ENCODE results near the gene VSIG8.

VSIG8 gene

DNA sequence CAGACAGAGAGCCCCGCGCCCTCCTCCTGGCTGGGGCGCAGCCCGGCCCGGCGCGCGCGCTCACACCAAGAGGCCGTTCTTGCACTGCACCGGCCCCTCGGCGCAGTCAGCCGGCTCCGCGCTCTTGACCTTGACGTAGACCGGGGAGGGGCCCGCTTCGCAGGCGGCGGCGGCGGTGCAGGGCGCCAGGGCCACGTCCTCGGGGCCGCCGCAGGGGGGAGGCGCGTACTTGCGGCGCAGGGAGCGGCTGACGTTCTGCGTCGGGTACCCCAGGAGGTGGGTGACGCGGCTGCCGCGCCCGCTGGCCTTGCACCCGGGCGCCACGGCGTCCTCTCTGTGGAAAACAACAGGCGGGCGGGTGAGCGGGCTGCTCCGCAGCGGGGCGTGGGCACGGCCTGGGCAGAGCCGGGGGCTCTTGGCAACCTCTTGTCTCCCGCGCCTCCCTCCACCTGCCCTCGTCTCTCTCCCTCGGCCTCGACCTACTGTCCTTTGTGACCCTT, 7.7 kb downstream of the VSIG8 start:
- peak; percentile 88 for DNase-seq

DNA sequence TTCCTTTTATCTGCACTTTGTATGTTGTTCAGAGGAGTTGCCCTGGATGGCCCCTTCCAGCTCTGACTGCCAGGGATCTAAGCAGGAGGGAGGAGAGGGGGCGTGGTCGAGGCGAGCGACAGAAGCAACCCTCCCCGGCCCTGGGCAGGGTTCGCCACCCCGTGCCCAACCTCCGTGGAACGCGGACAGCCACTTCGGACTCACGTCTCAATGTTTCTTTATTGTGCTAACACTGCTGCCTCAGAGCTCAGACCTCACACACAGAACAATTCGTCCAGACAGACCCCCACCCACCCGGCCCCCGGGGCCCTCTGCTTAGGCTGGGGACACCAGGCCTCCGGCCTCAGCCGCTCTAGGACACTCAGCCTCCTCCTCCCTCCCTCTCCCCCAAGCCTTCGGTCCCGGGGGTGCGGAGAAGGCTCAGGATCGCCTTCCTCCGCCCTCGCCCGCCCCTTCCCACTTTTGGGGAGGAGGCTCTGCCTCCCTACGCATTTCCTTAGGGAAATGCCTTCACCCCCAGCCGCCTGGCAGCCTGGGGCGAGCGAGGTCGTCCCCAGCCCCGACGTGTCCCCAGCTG, 8.3 kb downstream of the VSIG8 start:
- DNase-seq, result peak; percentile 48

DNA sequence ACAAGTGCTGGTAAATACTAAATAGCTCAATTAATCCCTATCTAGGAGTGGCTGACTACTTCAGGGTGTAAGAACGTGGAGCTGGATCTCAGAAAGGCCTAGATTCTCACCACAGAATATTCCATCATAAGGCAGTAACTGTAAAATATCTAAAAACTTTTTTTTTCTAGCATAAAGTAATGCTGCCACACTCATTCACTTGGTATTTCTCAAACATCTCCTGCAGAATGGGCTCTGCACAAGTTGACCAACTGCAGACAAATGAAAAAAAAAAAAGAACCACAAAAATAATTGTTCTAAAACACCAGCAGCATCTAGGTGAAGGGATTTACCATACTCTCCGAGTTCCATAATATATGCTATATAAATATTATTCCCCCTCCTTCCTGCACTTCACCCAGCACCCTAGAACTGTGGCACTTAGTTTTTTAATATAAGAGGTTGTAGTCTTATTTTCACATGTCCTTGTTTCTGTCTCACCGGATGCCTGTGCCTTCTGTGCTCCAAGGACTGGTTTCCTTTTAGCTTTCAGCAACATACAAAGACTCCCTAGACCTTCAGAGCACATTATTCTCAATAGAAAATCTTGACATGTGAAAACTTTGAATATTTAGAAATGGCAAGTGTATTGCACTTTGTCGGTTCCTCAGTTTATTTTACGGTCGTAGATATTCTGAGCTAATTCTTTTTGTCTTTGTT, 8.9 kb downstream of the VSIG8 start:
- peak; percentile 43 for DNase-seq

DNA sequence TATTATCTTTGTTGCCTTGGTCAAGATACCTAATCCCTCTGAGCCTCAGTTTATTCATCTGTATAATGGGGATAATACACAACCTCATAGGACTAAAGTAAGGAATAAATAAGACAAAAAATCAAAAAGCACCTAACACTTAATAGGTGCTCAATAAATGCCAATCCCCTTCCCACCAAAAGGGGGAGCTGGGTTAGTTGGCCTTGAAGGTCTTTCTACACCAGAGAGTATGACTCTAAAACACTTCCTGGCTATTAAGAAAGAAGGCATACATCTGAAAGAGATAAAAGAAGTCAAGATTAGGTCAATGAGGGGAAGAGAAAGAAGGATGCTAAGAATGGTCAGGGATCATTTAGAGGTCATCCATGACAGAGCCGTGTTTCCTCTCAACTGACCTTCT, 11.1 kb downstream of the VSIG8 start:
- DNase-seq, result peak; percentile 29

DNA sequence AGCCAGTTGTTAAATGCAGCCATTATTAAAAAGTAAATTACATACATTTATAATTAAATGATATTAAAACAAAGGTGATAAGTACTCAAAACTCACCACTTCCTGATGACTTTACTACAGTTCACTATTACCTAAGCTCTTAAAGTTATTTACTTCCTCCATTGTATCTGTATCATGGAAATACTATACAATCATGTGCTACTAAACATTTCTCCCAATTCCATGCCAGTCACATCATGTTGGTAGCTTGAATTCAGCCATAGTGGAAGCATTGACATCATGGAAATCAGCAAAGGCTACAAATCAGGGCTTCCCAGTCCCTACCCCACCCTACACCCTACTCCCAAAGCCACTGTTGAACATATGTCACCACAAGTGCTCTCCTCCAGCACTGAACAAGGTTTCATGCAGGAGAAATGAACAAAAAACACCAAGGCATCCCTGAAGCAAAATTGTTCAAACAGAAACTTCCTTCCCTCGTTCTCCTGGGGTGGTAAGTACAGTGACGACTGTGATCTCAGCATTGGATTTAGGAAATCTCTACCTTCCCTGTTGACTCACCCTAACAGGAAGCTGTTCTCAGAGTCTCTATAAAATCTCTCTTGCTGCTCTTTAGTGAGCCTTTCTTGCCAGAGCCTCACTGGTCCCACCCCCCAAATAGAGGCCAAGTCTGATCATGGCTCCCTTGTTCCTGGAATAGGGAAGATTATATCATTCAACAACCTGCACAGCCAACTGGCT, 12.7 kb downstream of the VSIG8 start:
- DNase-seq, result peak; percentile 80

DNA sequence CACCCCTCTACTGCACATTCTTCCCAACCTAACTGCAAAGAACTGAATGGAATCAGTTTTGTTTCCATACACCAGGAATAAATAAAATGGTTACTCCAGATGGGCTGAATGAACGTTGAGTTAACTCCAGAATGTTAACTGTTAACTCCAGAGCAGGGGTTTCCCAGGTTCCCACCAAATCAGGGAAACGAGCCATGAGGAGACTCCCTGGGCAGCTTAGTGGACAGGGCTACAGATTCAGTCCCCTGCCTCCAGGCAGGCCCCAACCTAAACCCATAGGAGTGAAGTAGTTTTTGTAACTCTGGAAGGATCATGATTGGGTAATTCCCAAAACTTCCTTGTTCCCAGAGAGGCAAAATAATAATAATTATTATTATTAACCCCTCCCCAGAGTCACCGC, 14.1 kb downstream of the VSIG8 start:
- no peak for DNase-seq

DNA sequence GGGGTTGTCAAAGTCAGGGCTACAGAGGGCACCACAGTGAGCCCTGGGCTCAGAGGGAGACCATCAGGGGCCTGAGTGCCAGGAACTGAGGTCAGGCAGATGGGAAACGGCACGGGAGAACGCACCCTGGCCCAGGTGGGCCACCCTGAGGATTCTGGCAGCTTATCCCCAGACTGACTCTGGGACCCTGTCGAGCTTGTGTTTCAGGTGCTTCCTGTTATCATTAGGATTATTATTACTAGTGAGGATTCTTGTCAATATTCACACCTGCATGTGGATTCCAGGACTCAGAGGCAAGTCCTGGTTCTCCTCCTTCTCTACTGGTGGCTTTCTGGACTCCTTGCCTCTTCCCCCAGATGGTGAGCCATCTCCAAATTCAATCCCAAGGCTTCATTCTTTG, 15.2 kb downstream of the VSIG8 start:
- no peak for DNase-seq

DNA sequence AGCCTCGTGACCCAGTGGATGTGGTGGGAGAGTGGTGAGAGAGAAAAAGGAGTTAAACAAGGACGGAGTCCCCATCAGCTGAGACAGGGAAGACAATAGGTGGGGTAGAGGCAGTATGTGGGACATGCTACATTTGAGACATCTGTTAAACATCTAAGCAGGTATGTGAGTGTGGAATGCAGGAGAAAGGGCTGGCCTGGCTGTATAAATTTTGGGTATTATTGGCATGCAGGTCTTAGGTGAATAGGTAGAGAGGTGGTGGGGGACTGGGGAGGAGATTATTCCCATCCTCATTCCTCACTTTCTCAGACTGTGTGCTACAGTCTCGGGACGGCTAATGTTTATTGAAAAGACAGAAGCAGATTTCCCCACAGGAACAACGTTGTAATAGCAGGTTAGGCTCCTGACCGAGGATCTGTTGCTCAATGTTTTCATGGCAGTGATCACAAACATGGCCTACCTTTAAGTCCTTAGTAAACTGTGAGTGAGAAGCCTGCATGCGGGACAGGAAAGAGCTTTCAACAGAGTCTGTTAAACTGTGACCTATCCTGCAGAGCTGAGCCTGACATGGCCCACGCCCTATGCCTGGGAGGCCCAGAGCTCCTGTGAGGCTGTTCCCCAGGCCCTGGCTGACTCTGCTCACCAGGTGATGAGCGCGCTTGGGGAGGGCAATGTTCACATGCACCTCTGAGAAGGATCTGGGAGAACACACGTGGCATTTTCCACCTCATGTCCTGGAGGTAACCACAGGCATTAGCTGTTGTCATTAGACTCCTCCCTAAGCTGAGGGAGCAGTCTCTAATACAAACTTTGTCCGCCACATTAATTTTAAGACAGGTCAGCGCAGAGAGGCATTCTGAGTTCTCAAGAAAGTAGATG, 16.5 kb downstream of the VSIG8 start:
- no peak for DNase-seq

DNA sequence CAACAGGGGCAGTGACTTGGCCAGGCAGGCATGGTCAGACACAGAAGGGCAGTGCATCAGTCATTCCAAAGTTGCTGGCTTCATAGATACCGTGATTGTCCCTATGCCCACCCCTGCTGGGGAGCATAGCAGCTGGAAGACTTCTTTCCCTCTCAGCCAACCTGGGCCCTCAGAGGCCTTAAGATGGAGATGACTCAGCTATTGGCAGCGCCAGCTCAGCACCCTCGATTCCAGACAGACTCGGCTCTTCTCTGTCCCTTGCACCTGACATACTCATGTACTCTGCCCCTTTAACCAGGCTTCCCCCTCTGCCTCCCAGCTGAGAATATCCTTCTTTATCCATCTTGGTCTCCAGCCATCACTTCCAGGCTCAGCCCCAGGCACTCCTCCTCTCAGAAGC, 19.0 kb downstream of the VSIG8 start:
- no peak for DNase-seq

DNA sequence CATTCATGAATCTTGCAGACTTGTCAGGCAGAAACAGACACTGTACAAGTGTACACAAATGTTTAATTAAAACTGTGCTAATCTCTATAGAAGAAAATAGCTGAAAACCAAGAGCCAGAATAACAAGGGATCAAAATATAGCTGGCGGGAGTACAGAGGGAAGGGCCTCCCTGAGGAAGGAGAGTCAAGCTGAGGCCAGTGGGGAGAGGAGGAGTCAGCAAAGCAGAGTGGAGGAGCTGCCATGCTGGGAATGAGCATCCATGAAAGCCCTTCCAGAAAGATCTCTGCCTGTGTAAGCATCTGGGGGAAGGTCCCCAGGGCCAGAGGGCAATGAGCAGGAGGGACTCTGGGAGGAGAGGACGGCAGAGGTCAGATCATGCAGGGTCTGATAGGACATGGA, 20.7 kb downstream of the VSIG8 start:
- DNase-seq, result no peak

DNA sequence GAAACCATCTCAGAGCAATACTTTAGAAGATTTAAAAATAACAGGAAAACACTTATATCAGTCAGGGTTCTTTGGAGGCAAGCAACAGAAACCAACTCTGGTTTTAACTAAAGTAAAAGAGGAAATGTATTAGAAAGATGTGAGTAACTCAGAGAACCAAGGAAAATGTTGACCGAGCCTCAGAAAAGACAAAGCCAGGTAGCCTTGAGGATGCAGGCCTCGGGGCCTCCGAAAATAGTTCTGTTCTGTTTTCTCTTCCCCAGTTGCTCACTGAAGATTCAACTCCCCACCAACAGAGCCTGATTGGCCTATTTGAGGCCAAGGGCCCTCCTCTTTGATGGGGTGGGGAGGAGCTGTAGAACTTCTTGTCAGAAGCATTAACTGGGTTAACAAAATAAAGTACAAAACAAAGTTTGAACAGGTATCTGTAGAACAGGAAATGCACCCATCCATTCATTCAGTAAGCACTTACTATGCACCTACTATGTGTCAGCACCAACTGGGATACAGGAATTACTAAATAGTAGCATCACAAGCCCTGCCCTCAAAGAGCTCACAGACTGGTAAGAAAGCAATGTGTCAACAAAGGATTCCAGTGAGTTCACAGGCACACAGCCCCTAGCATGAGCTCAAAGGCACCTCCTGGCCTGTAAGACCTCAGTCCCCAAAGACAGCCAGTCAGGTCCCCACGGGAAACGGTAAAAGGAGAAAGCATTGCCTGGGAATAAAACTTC, 23.2 kb downstream of the VSIG8 start:
- DNase-seq, result no peak

DNA sequence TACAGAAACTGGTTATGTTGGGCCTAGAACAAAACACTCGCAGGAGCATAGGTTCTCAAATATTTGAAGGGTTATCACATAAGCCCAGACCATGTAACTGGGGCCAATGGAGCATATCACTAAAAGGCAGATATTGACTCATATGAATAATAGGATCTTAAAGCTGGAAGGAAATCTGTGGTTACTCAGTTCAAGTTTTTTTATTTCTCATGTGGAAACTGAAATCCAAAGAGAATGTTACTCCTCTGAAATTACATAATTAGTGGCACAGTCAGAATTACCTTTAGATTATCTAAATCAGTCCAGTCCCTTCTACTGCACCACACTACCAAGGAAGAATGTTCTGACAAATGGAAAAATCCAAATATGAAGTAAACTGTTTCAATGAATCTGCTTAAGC, 23.7 kb downstream of the VSIG8 start:
- DNase-seq, result no peak

DNA sequence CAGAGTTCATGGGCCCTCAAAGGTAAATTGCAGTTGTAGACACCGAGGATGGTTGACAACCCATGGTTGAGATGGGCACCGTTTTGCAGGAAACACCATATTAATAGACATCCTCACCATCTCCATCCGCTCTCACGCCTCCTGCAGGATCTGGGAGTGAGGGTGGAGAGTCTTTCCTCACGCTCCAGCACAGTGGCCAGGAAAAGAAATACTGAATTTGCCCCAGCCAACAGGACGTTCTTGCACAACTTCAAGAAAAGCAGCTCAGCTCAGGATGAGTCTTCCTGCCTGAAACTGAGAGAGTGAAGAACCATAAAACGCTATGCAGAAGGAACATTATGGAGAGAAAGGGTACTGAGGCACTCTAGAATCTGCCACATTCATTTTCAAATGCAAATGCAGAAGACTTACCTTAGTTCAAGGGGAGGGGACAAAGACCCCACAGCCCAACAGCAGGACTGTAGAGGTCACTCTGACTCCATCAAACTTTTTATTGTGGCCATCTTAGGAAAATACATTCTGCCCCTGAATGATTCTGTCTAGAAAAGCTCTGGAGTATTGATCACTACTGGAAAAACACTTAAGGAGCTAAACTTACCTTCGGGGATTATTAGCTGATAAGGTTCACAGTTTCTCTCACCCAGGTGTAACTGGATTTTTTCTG, 26.5 kb downstream of the VSIG8 start:
- no peak for DNase-seq

DNA sequence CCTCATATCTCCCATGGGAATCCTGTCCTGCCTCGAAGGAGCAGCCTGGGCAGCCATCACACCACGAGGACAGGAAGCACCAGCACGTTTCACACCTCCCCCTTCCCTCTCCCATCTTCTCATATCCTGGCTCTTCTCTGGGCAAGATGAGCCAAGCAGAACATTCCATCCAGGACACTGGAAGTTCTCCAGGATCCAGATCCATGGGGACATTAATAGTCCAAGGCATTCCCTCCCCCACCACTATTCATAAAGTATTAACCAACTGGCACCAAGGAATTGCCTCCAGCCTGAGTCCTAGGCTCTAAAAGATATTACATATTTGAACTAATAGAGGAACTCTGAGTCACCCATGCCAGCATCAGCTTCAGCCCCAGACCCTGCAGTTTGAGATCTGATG, 27.1 kb downstream of the VSIG8 start:
- no peak for DNase-seq

DNA sequence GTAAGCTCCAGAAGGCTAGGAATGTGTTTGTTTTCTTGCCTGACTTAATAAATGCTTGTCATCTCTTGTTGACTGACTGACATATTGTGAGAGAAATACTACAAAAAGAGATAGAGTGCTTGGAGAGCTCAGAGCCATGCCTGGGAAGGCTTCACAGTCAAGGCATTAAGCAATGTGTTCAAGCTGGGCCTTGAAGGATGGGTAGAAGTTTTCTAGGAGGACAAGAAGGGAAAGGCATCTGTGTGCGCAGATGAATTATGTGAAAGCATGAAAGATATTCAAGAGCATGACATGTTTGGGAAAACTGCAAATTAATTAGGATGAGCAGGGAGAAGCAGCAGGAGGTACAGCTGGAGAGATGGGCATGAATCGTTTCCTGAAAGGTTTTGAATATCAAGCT, 30.1 kb downstream of the VSIG8 start:
- DNase-seq, result no peak

DNA sequence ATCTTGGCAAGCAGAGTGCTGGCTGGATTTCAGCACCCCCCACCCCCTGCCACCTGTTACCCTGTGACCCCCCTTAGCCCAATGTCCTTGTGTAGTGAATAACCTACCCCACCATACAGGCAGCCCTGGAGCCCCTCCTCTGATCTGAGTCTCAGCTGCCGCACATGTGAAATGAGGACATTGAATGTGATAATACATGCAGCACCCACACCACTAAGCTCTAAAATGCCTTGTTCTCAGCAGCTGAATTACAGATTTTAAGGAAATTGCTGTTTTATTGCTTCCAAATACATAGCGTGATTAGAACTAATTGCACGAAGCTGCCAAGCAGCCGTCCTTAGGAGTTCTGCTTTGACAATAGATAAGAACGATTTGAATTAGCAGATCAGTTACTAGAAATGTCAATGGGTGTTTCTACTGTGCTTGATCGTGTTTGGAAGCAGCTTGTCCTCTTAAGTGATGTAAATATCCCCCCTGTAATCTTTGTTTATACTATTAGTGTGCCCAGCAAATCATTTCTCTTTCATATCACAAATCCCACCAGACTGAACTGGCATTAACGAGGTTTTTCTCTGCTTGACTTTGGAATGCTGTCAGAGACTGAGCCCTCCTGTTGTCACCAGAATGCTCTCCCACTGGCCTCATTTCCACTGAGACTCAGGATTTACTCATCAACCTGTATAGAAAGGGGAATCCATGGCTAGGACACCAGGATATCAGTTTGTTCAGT, 30.9 kb downstream of the VSIG8 start:
- no peak for DNase-seq

DNA sequence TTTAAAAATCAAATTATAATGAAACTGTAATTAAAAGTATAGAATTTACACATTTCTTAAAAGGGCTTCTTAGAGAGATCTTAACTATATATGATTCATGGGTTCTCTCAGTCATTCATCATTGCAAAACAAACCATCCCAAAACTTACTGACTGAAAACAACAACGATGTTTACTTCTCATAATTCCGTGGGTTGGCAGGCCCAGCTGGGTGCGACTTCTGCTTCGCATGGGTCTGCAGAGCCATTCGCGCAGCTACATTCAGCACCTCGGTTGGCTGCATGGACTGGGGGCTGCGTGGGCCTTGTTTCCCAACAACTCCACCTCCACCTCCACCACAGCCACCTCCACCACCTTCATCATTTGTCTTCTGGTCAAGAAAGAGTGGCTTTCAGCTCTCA, 31.7 kb downstream of the VSIG8 start:
- DNase-seq, result no peak

DNA sequence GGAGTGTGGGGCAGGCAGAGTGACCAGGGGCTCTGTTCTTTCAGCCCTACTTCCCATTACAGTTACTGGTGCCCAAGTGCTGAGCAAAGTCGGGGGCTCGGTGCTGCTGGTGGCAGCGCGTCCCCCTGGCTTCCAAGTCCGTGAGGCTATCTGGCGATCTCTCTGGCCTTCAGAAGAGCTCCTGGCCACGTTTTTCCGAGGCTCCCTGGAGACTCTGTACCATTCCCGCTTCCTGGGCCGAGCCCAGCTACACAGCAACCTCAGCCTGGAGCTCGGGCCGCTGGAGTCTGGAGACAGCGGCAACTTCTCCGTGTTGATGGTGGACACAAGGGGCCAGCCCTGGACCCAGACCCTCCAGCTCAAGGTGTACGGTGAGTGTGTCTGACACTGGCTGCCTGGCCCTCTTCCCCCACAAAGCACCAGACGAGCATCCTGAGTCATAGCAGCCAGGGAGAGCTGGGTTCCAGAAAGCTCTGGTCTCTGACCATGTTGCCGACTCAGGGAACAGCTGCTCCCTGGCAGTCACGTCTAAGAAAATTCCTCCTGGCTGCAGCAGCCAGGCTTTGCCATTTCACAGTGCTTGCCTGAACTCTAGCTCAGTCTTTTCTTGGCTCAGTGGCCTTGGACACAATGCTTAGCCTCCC, 32.5 kb downstream of the VSIG8 start:
- DNase-seq, result peak; percentile 73

DNA sequence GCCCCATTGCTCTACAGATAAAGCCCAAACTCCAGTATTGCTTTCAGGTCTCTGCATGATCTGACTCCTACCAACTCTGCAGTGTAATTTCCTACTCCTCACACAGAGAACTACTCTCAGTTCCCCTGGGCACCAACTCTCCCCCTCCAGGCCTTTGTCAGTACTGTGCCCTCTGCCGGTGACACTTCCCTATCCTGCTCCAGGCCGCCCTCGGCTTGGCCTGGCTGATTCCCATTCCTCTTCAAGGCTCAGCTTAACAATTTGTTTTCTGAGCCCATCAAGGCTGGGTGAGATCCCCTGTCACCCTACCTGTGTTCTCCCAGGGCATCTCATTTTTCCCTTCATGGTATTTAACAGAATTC, 33.2 kb downstream of the VSIG8 start:
- DNase-seq, result no peak

DNA sequence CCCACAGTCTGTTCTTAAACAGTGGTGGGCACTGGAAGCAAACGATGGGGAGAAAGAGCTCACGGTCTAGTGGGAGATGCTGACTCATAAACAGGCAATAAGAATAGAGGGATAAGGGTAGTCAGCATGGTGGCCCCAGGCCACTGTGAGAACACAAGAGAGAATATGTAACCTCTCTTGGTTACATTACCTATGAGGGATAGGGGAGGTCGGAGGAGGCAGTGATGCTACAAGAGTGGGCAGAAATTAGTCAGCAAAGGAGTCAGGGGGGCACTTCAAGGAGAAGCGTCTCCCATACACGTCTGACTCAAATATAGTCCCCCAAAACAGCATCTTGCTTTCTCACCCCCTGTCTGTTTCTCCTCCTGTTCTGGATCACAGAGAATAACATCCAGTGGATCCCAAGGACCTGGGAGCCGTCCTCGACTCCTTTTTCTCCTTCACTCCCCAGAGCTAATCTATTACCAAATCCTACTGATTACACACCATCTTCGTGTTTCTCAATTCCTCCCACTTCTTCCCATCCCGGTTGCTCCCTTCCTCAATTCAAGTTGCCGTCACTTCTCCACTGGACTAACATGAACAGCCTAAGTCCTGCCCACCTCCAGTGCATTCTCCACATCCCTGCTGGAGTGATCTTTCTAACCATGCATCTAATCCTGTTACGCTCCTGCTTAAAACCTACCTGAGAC, 33.7 kb downstream of the VSIG8 start:
- no peak for DNase-seq

Data from HCEC 1CT (cell line).